NT2/D1 (cell line): Measurements from ENCODE around the gene MYO9B.

Source experiments
- SUZ12 ChIP-seq: IDR thresholded peaks from 2 replicates; pipeline ENCODE4 v1.6.1; 2011; ENCODE audit not compliant: insufficient read length, insufficient read depth; ENCODE audit errors: extremely low read depth
- YY1 ChIP-seq: IDR thresholded peaks from 2 replicates; pipeline ENCODE4 v1.6.1; 2011; ENCODE audit not compliant: insufficient read length, insufficient read depth
- ZNF274 ChIP-seq: IDR thresholded peaks from 2 replicates; pipeline ENCODE4 v1.6.1; 2011; ENCODE audit warnings: mild to moderate bottlenecking, low read depth, low read length

- TF ChIP-seq YY1 = no peak
- TF ChIP-seq SUZ12 = no peak
- no peak for TF ChIP-seq ZNF274
Measured at GRCh38 chr19:17027535-17027975, 48.0 kb upstream of the MYO9B start.
